CD14-positive monocyte (primary cell): Measurements from ENCODE around the gene CASP9. TPM values are rescaled to one million over a fixed set of nuclear protein-coding genes. Genes with fewer than 3 reads are reported as not detected.

Experiments
- DNase-seq, 3 donors: peaks; one replicate each; pipeline ENCODE4 v3.0.0-alpha.2; 2011 to 2022
- H2AFZ ChIP-seq: 2 replicates; pipeline ENCODE4 v1.6.0; 2012; ENCODE audit warnings: mild to moderate bottlenecking, low read depth, low read length, inconsistent platforms; ENCODE audit not compliant: insufficient read depth, poor library complexity, severe bottlenecking
- H3K27ac ChIP-seq, 2 donors: 1 replicate in 1 of 2; 2 replicates in 1 of 2; pipeline ENCODE4 v1.5.1; 2012 to 2013; ENCODE audit warnings: low read length in 2 of 2, control low read depth in 1 of 2, inconsistent platforms in 1 of 2, low read depth in 1 of 2, mild to moderate bottlenecking in 1 of 2
- H3K27me3 ChIP-seq, 2 donors: one replicate each; pipeline versions ENCODE4 v1.6.0 to v1.6.1; 2011 to 2013; ENCODE audit warnings: low read length in 2 of 2; ENCODE audit not compliant: control insufficient read depth in 2 of 2, insufficient read depth in 2 of 2
- H3K36me3 ChIP-seq, 2 donors: replicated peaks in 1 of 2; 1 replicate in 1 of 2; 2 replicates in 1 of 2; pipeline versions ENCODE4 v1.5.1 to v1.6.1; 2012 to 2013; ENCODE audit warnings: low read length in 2 of 2, control low read depth in 1 of 2, inconsistent platforms in 1 of 2, mild to moderate bottlenecking in 1 of 2; ENCODE audit not compliant: insufficient read depth in 2 of 2, control insufficient read depth in 1 of 2
- H3K4me1 ChIP-seq, 2 donors: 1 replicate in 1 of 2; 2 replicates in 1 of 2; pipeline versions ENCODE4 v1.5.1 to v1.6.1; 2012 to 2013; ENCODE audit warnings: low read length in 2 of 2, control low read depth in 1 of 2, inconsistent platforms in 1 of 2, mild to moderate bottlenecking in 1 of 2, moderate library complexity in 1 of 2; ENCODE audit not compliant: insufficient read depth in 2 of 2, control insufficient read depth in 1 of 2
- H3K4me2 ChIP-seq: replicated peaks from 2 replicates; pipeline ENCODE3; 2012; ENCODE audit warnings: low read length, moderate library complexity, mild to moderate bottlenecking; ENCODE audit not compliant: poor library complexity, severe bottlenecking; ENCODE audit errors: extremely low read depth
- H3K4me3 ChIP-seq, 3 experiments: fragments of 200-600 bp in 1 of 3; sonication (generic) in 1 of 3; replicated peaks in 1 of 3; 1 replicate in 2 of 3; 2 replicates in 1 of 3; pipeline ENCODE4 v1.5.1; 2011 to 2013; ENCODE audit warnings: low read length in 3 of 3, mild to moderate bottlenecking in 3 of 3, control low read depth in 2 of 3, low read depth in 2 of 3, inconsistent platforms in 1 of 3, moderate library complexity in 1 of 3
- H3K79me2 ChIP-seq: 2 replicates; pipeline ENCODE4 v1.6.0; 2012; ENCODE audit warnings: mild to moderate bottlenecking, control low read depth, inconsistent platforms, low read length, moderate library complexity; ENCODE audit not compliant: insufficient read depth
- H3K9ac ChIP-seq: 2 replicates; pipeline ENCODE4 v1.6.0; 2017; ENCODE audit warnings: low read length, mild to moderate bottlenecking; ENCODE audit not compliant: insufficient read depth, poor library complexity, severe bottlenecking
- H3K9me3 ChIP-seq, 2 donors: replicated peaks in 1 of 2; 1 replicate in 1 of 2; 2 replicates in 1 of 2; pipeline versions ENCODE4 v1.5.1 to v1.6.1; 2012 to 2013; ENCODE audit warnings: low read length in 2 of 2, control low read depth in 1 of 2; ENCODE audit not compliant: control insufficient read depth in 1 of 2, insufficient read depth in 1 of 2
- H4K20me1 ChIP-seq: 2 replicates; pipeline ENCODE4 v1.6.0; 2012; ENCODE audit warnings: mild to moderate bottlenecking, low read length, control low read depth, moderate library complexity; ENCODE audit not compliant: insufficient read depth
- H3K27ac Mint-ChIP-seq, 7 donors: one replicate each; pipeline ENCODE4 v1.8.0; 2020; ENCODE audit warnings: mild to moderate bottlenecking in 7 of 7, mixed read lengths in 7 of 7, moderate library complexity in 6 of 7, inconsistent platforms in 2 of 7
- H3K27me3 Mint-ChIP-seq, 3 donors: one replicate each; pipeline ENCODE4 v1.8.0; 2021 to 2022; ENCODE audit warnings: low read depth in 3 of 3, mild to moderate bottlenecking in 3 of 3, mixed read lengths in 3 of 3, moderate library complexity in 3 of 3, inconsistent platforms in 1 of 3
- H3K36me3 Mint-ChIP-seq, 2 donors: one replicate each; pipeline ENCODE4 v1.8.0; 2020; ENCODE audit warnings: mixed read lengths in 2 of 2, inconsistent platforms in 1 of 2, mild to moderate bottlenecking in 1 of 2
- H3K4me1 Mint-ChIP-seq: one replicate; pipeline ENCODE4 v1.8.0; 2020; ENCODE audit warnings: mild to moderate bottlenecking, mixed read lengths
- H3K4me3 Mint-ChIP-seq, 2 donors: one replicate each; pipeline ENCODE4 v1.8.0; 2020; ENCODE audit warnings: mild to moderate bottlenecking in 2 of 2, mixed read lengths in 2 of 2, moderate library complexity in 1 of 2
- H3K9me3 Mint-ChIP-seq, 7 donors: one replicate each; pipeline ENCODE4 v1.8.0; 2020 to 2022; ENCODE audit warnings: mixed read lengths in 7 of 7, mild to moderate bottlenecking in 6 of 7, moderate library complexity in 6 of 7, inconsistent platforms in 2 of 7
- CTCF ChIP-seq: fragments of 200-600 bp; IDR thresholded peaks from one replicate; pipeline ENCODE4 v1.8.0; 2022; ENCODE audit warnings: antibody characterized with exemption, mild to moderate bottlenecking
- WGBS: methylation state at CpG from one replicate; pipeline ENCODE4 v1.1.5; 2013; ENCODE audit warnings: missing lambda C conversion rate; ENCODE audit not compliant: insufficient coverage; 5-methylcytosine and 5-hydroxymethylcytosine counted together
- intact Hi-C, 2 donors: fragments of 100-400 bp; cut with micrococcal nuclease; formaldehyde crosslinking; loops; one replicate each; pipeline versions ENCODE4 v1.15.0 to v1.15.1; 2023
- polyA plus RNA-seq, 3 donors: library from polyadenylated mRNA; depleted of rRNA in 1 of 3; unstranded in 2 of 3; stranded (reverse) in 1 of 3; fragments of 300-500 nt in 2 of 3; fragments of >200 nt in 1 of 3; fragmentation: Illumina TruSeq in 2 of 3; gene quantifications; 1 replicate in 2 of 3; 2 replicates in 1 of 3; pipeline ENCODE4 v1.2.3, GENCODE V29; 2012 to 2021

The CASP9 gene
- polyA plus RNA-seq, 3 donors = 15.1 to 21.5 (median 21.0) TPM

DNA sequence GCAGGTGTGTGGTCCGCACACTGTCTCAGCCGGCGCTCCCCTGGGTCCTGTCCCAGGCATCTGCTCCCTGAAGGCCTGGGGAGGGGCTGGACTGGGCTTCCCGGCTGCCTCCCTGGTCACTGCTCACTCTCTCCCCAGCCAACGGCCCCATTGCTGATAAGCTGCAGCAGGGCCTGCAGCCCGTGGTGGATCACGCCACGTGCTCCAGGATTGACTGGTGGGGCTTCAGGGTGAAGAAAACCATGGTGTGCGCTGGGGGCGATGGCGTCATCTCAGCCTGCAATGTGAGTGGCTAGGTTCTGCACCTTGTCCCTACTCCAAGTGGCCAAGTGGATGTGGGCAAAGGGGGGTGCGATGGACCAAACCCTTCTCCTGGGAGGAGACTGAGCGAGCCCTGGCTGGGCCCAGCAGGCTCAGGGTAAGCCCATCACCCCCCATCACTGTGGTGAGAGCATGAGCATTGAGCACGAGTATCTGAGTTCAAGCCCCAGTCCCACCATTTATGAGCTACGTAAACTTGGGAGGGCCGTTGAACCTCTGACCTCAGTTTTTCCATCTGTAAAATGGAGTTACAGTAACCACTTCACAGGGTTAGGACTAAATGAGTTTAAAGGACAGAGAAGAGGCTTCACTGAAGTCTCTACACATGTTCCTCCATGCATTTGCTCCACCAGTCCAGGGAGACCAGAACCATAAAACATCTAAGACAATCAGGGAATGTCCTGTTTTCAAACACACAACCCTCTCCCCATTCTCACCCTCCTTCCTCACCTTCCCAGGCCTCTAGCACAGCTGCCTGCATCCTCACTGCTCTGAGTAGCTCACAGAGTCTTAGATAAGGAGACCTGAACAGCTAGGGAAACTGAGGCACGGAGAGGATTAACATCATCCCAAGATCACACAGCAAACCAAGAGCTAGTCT, 79.3 kb downstream of the CASP9 start:
- Histone ChIP-seq H3K9me3 (no peaks in the 10 kb centered on the region), H3K9ac (no peak overlapping the region), H3K4me2 (no peak overlapping the region), H3K27me3 (peaks cover 0 to 13% of the 10 kb centered on the region in 2 donors), H3K36me3 (no peaks in the 10 kb centered on the region), H4K20me1 (no peaks in the 10 kb centered on the region), H3K27ac (no peak overlapping the region), H3K4me3 (no peak overlapping the region), H2AFZ (no peak overlapping the region), H3K79me2 (no peaks in the 10 kb centered on the region), H3K4me1 (no peaks in the 10 kb centered on the region)
- H3K27me3 Mint-ChIP-seq = peaks cover 0 to 25% (median 16%) of the 10 kb centered on the region in 3 donors
- DNase-seq = no peak
- H3K4me3 Mint-ChIP-seq = no peak overlapping the region
- H3K4me1 Mint-ChIP-seq = no peaks in the 10 kb centered on the region
- intact Hi-C loops = no loop called here
- H3K36me3 Mint-ChIP-seq = no peaks in the 10 kb centered on the region
- no peak overlapping the region for H3K27ac Mint-ChIP-seq
- WGBS = 88% methylated on average over 9 of the region's 17 CpGs
- H3K9me3 Mint-ChIP-seq = no peaks in the 10 kb centered on the region
- no peak for TF ChIP-seq CTCF

DNA sequence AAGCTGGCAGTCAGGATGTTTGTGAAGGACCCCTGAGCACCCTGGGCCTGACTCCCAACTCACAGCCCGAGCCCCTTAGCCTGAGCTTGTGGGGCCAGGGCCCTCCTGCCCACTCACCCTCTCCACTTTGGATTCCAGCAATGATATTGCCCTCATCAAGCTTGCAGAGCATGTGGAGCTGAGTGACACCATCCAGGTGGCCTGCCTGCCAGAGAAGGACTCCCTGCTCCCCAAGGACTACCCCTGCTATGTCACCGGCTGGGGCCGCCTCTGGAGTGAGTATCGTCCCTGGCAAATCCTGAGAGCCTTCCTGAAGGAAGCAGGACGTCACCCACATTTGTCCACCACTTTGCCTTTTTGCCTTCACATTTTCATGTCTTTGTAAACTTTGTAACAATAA, 80.7 kb downstream of the CASP9 start:
- DNase-seq = no peak
- Histone ChIP-seq H3K4me2 (no peak overlapping the region), H3K9me3 (no peaks in the 10 kb centered on the region), H3K79me2 (no peaks in the 10 kb centered on the region), H2AFZ (no peak overlapping the region), H3K27me3 (peaks cover 0 to 13% of the 10 kb centered on the region in 2 donors), H3K4me3 (no peak overlapping the region), H3K27ac (no peak overlapping the region), H3K36me3 (no peaks in the 10 kb centered on the region), H3K9ac (no peak overlapping the region), H3K4me1 (no peaks in the 10 kb centered on the region), H4K20me1 (no peaks in the 10 kb centered on the region)
- Mint-ChIP-seq H3K4me3 (no peak overlapping the region), H3K9me3 (no peaks in the 10 kb centered on the region), H3K36me3 (no peaks in the 10 kb centered on the region), H3K27ac (no peak overlapping the region), H3K27me3 (peaks cover 2 to 24% (median 15%) of the 10 kb centered on the region in 3 donors), H3K4me1 (no peaks in the 10 kb centered on the region)
- WGBS = 98% methylated on average over 4 of the region's 5 CpGs
- no peak for TF ChIP-seq CTCF
- intact Hi-C loops = no loop called here
